ENCODE measurements around the gene DAP3.
"Not testable (repeated sequence)": the region's sequence is repeated elsewhere in the genome, so short reads cannot be mapped to it uniquely, and the experiment has no call there.

Gene DAP3

DNA sequence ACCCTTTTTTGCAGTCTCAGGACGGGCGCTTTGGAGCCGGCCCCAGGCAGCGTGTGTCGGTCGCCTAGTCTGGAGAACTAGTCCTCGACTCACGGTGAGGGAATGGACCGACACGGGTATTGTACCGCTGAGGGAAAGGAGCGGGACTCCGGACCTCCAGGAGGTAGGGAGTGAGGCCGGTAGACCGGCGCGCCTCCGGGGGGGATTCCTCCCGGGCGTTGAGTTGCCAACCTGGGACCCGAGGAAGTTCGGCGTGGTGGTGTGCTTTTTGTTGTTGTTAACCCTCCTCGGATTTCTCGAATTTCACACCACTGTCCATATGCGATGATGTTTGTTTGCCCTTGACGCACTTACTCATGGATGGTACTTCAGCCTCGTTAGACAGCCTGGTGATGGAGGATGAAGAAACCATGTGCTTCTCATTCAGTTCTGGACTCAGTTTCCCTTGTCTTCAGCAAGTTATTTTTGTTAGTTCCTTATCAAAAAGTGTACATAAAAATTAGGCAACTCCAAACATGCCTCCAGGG, at the start of gene DAP3:
TSS of gene DAP3 (plus strand) at position 11 of the 527 bp plus-strand sequence. CDS start 20,689 bp downstream, outside the sequence.
- DNase-seq, result not testable (repeated sequence)

DNA sequence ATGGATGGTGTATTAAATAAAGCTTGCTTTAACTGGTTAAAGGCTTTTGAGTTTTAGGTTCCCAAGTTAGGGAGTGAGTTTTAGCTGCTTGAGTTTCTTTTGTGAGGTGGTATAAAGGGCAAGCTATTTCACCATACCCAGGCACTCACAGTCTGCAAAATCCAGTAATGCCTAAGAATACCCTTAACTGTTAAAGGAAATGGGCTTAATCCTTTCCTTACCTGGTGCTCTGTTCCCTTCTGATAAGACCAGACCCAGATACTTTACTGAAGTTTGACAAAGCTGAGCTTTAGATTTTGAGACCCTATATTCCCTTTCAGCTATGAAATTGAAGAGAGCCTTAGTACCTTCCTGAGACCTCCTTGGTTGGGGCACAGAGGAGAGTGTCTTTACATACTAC, 48.5 kb upstream of the DAP3 start:
- no peak for DNase-seq

DNA sequence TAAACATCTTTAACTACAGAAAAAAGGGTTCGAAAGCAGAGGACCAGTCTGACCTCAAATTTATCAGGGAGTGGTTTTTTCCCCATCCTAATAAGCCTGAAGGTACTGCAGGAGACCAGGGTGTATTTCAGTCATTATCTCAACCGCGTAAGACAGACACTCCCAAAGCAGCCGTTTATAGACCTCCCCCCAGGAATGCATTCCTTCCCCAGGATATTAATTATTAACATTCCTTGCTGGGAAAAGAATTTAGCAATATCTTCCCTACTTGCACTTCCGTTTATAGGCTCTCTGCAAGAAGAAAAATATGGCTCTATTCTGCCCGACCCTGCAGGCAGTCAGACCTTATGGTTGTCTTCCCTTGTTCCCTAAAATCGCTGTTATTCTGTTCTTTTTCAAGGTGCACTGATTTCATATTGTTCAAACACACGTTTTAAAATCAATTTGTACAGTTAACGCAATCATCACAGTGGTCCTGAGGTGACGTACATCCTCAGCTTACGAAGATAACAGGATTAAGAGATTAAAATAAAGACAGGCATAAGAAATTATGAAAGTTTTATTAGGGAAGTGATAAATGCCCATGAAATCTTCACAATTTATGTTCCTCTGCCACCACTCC, 46.2 kb upstream of the DAP3 start:
- not testable (repeated sequence) for DNase-seq

DNA sequence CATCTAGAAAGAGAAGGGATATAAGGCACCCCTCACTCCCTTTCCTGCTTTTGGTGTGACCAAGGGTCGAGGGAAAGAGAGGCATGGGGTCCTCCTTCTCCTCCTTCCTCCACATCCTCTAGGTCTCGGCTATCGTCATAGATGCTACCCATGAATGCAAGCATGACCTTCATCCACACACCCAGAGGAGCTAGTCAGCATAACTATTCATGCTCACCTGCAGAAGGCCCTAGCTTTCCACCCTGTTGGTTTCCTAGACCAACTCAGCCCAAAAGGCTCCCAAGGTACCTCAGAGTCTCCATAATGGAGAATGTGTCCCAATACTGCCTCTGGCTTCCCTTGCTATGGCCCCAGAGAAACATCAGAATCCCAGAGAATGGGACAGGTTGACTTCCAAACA, 45.7 kb upstream of the DAP3 start:
- DNase-seq, result no peak

DNA sequence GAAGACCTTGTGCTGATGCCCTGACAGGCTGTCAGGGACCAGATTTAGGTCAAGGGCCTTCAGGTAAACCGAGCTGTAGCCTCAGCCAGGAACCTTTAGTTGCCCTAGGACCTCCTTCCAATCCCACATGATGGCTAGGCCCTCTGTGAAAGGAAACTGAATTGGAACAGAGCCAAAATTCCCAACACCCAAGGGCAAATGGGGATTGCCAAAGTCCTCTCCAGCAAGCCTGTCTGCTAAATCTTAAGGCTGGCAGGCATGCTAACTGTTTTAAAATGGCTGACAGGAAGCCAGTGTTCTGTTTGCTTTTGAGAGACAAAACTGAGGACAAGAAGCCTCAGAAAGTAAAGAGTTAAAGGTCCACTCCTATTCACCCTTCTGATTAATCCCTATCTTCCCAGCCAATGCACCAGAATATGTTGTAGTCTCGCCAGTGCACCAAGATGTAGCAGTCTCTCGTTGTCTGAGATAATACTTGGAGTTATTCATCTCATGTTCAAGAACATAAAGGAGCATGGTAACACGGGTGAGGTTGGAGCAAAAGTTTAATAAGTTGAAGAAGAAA, 43.8 kb upstream of the DAP3 start:
- DNase-seq, result no peak

DNA sequence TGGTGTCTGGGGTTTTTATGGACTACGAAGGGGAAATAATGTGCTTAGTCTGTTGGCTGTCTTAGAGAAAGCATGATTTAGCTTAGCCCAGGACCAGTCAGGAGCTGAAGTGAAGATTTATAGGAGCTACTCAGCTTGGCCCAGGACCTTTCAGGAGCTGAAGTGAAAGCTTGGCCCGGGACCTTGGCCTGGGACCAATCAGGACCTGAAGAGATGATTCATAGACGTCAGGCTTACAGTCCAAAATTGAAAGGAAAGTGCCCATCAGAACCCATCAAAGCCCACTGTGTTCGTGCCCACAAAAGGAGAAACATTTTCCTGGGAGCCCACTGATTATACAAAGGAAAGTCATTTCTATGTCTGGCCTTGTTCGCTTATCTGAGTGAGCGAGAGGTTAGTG, 43.2 kb upstream of the DAP3 start:
- DNase-seq, result no peak

DNA sequence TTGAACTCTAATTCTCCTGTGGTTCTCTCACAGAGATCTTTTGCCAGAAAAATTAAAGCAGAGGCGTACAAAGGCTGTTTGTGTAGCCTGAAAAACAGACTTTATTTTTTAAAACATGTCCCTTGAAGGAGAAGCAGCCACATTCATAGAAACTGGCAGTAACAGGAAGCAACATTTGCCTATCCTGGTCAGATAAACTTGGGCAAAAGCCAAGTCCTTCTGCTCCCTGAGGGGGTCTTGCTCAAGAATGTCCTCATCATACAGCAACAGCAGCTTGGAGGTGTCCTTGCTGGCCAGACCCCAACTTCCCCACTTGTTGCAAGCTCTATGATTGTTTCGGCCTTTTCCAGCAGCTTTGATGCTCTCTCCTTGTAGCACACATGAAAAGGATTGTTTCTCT, 42.6 kb upstream of the DAP3 start:
- no peak for DNase-seq

DNA sequence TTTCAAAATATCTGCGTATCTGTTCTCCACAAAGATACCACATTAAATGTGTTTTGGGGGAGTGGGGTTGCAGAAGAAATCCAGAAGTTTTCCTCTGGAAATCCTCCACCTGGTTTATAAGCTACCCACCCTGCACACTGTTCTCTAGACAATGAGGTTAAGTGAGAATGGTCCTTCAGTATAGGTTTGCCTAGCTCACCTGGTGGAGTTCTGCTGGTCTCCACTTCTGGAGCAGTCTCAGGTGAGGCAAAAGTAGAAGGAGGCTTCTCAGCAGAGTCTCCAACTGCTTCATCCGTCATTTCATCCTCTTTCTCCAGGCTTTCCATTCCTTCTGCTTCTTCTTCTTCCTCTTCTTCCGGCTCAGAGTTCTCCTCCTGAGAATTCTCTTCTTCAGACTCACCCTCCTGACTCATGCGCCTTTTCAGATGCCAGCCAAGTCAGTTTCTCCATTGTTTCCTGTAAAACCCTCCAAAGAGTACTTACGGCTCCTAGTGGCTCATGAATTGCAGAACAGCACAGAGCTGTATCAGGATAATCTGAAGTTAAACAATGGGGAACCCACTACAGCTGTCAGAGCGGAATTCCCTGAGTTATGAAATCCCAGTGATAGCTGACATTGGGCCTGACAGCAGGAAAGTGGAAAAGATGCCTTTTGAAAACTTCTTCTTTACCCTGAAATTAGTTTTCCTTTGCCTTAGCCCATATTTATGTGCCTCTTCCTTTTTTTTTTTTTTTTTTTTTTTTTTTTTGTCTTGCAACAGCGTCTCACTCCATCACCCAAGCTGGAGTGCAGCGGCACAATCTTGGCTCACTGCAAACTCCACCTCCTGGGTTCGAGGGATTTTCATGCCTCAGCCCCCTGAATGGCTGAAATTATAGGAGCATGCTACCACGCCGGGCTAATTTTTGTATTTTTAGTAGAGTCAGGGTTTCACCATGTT, 40.4 kb upstream of the DAP3 start:
- no peak for DNase-seq

DNA sequence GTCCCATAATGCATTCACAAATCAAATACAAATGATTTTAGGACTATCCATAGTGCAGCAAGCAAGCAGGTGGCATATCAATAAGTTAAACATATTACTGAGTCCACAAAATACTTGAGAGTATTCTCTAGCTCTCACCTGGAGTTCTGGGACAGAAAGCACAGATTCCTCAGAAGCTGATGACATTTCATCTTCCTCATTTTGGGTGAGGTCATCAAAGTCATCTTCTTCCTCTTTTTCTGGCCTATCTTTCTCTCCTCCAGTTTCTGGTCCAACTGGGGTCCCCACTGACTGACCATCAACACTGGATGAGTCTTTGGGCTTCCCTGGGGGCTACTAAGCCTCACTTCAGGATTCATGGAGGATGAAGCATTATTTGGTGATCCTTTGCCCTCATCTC, 39.2 kb upstream of the DAP3 start:
- no peak for DNase-seq

DNA sequence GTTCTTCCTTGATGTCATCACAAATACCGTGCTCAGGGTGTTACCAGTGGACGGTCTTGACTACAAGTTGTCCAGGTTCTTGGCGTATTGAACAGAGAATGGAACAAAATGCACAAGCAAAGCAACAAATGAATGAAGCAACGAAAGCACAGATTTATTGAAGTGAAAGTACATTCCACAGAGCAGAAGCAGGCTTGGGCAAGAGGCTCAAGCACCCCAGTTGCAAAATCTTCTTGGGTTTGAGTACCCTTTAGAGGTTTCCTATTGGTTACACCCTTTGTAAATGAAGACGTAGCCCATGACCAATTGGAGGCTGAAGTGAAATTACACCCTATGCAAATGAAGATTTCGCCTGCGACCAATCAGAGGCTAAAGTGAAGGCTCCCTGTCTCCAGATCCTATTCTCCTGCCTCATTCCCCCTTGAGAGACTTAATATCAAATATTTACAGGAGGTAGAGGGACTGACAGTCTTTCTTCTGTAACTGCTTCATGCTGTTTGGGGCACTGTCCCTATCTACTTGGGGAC, 38.6 kb upstream of the DAP3 start:
- DNase-seq, result no peak

DNA sequence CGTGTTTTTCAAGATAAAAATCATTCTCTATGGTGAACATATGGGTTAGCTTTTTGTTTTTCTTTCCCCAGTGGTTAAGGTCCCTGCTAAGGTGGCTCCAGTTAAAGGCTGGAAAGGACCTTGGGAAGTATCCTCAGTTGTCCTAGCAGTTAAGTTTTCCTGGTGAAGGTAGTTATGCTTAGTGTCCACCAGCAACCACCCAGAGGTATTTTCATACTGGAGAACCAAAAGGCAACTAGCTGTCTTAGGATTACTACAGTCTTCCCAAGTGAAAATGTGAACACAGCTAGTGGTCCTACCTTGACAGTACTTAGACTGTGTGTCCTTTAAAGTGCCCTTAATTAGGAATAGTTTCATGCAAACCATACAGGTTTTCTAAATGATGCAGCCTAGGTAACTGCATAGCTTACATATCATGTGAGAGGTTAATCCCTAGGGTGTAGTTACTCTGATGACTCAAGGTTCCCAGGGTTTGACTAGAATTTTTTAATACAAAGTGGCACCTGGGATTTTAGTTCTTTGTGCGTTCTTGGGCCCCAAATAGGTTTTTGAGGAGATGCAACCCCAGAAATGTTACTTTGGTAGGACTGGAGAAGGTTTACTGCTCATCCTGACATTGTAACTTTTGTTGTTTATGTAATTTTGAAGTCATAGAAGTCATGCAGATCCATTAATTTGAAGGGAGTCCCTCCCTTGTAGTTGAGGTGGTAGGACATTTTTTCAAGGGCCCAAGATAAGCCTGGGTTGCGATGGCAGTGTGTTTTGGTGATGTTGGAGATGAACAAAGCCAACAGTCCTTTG, 36.8 kb upstream of the DAP3 start:
- DNase-seq, result no peak

DNA sequence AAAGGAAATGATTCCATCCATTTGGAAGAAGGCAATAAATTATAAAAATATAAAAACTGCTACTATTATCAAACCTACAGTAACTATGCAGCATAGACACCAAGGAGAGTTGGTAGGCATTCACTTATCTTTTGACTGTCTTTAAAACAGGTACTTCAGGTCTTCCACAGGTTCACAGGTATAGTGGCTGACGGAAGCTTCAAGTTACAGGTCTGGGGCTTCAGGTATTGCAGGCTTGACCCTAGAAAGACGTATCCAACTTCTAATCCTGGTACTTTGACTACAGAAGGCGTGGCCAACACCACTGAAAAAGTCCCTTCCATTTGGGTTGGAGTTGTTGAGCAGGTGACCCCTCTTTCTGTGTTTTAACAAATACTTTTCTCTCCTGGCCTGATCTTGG, 35.9 kb upstream of the DAP3 start:
- no peak for DNase-seq

DNA sequence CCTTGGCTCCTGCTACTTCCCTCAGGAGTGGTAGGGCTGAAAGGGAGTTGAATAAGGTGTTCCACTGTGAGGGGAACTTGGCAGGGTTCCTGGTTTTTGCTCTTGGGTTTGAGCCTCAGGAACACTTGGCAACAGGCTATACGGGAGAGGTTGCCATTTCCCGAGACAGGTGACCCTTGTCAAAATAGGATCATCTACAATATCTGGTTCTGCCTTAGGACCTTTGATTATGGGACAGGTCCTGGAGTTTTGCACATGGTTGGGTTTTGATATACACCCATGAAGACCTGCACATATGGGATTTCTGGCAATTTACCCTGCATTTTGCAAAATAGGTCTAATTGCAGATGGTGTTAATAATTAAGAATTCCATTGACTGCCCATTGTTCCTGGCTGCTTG, 31.4 kb upstream of the DAP3 start:
- DNase-seq, result no peak

DNA sequence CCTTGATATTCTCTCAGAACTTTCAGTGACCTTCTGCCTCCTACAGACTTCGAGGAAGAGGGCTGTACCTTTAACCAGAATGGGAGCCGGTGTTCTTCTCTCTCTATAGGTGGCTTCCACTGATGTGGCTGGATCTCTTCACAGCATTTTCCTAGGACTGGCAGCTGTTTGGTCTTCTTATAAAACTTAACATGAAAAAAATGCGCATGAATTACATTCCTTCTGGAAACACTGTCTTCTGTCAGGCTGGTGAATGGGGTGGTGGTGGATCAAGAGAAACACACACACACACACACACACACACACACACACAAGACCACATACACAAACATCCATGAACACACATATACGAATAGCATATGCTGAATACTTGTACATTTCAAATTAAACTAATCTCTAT, 27.7 kb upstream of the DAP3 start:
- not testable (repeated sequence) for DNase-seq

DNA sequence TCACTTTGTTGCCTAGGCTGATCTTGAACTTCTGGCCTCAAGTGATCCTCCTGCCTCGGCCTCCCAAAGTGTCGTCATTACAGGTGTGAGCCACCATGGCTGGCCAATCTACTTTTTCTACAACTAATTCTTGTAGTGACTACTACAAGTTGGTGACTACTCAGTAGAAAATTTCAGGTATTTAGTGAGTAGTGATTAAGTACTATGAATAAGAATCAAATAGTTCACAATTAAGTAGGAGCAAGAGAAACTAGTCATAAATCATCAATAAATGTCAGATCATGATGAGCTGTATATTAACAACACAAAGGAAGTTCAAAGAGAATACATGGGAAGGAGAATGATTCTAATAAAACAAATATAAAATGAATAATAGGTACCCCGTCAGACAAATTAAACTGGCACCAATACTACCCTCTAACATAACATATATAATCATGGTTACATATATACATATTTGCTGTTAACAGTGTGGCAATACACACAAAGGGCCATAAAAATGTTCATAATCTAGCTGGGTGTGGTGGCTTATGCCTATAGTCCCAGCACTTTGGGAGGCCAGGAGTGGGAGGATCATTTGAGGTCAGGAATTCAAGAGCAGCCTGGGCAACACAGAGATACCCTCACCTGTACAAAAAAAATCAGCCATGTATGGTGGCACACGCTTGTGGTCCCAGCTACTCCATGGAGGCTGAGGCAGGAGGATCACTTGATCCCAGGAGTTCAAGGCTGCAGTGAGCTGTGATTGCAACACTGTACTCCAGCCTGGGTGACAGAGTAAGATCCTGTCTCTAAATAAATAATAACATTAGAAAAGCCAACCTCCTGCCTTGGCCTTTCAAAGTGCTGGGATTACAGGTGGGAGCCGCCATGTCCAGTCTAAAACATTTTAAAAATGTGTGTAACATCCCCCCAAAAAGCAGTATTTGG, 19.4 kb upstream of the DAP3 start:
- no peak for DNase-seq

DNA sequence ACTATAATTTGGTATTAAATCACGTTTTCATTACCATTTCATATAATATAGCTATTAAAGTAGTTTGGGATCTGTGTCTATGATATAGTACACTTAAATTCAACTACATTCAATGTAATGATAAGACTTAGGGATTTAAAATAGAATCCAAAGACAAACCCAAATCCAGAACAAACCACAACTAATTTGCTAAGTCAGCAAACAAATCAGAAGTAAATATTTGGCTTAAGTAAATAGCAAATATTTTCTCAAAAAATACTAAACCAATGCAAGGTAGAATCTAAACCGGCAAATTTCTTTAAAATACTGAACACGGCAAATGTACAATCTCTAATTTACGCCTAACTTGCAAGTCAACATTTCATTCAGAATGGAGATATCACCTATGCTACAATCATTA, 17.1 kb upstream of the DAP3 start:
- DNase-seq, result no peak

DNA sequence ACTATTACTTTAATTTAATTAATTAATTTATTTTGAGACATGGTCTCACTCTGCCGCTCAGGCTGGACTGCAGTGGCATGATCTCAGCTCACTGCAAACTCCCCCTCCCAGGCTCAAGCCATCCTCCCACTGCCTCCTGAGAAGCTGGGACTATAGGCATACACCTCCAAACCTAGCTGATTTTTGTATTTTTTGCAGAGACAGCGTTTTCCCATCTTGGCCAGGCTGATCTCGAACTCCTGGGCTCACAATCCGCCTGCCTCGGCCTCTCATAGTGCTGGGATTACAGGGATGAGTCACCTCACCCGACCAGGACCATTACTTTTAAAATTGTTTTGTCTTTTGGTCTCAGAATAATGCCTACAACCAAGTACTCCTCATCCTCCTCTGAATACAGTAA, 15.9 kb upstream of the DAP3 start:
- no peak for DNase-seq

DNA sequence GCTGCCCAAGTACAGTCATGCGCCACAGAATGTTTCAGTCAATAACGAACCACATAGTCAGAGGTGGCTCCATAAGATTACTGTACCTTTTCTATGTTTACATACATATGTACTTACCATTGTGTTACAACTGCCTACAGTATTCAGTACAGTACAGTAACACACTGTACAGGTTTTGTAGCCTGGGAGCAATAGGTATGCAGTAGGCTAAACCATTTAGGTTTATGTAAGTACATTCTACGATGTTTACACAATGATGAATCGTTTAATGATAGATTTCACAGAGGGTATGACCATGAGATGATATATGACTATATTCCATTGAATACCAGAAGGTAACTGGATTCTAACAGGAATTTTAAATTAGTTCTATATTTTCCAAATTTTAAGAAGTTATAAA, 10.9 kb upstream of the DAP3 start:
- no peak for DNase-seq

DNA sequence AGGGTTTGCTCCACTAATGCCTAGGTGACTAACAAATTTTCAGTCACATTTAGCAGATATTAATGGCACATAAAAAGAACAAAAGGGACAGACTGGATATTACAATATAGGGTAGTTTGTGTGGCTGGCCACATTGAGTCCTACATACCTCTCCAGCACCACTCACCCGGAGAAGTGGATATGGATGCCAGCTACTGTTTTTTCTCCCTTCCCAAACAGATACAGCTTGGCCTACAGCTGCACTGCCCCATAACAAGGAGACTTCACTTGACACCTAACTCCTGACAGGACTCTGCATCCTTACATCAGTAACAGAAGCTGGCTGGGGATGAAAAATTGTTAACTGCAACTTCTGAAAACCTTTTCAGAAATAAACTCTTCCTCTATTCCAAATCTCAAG, 9.9 kb upstream of the DAP3 start:
- DNase-seq, result not testable (repeated sequence)

DNA sequence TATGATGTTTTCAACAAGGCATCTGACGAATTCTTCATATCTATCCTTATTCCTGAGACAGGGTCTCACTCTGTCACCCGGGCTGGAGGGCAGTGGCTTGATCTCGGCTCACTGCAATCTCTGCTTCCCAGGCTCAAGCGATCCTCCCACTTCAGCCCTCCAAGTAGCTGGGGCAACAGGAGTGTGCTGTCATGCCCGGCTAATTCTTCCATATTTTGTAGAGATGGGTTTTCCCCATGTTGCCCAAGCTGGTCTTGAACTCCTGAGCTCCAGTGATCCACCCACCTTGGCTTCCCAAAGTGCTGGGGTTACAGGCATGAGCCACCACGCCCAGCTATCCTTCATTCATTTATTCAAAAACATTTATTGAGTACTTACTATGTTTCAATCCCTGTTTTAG, 8.4 kb upstream of the DAP3 start:
- DNase-seq, result no peak

DNA sequence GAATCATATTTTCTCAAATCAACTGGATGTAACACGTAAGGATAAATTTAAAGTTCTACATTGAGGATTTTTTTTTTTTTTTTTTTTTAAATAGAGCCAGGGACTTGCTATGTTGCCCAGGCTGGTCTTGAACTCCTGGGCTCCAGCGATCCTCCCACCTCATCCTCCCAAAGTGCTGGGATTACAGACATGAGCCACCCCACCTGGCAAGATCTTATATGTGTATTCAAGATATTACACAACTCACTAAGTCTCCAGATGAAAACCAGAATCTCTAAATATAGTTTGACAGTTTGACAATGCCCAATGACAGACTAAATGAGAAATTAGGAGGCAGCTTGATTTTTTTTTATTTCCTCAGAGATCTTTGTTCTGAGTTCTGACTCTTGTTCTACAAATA, 7.1 kb upstream of the DAP3 start:
- no peak for DNase-seq

Measured in NCI-H510A treated with DMSO at 0.1 percent for 48 hours (cell line).